Endothelial cell of umbilical vein (primary cell): ENCODE data around the gene PRKAR1A. TPM values are rescaled to one million over a fixed set of nuclear protein-coding genes. Genes with fewer than 3 reads are reported as not detected.

Experiments used
- BruUV-seq: library from RNA; stranded (reverse); fragments of 400-500 nt; replicated peaks from 2 replicates; lab custom pipeline; 2021; lab: Mats Ljungman, UMichigan
- CTCF ChIA-PET: fragments of 300-600, 350-600 bp; sonication (Branson Sonifier 250); formaldehyde crosslinking; loops from one replicate; lab custom pipeline; 2021; ENCODE audit warnings: antibody characterized with exemption, inconsistent platforms; lab: Charles Lee
- POLR2A ChIA-PET: fragments of 300-600, 350-600 bp; sonication (Branson Sonifier 250); formaldehyde crosslinking; loops from one replicate; lab custom pipeline; 2021; ENCODE audit warnings: antibody characterized with exemption, inconsistent platforms; lab: Charles Lee
- DNase-seq: peaks from one replicate; pipeline ENCODE4 v3.0.0-alpha.2; 2011; ENCODE audit warnings: low read depth, low spot score
- FAIRE-seq: peaks from 2 replicates; lab custom pipeline; 2011; peaks lifted over from hg19 to GRCh38; lab: Jason Lieb, UNC
- H2AFZ ChIP-seq: 2 replicates; pipeline ENCODE4 v1.6.0; 2012; ENCODE audit warnings: low read depth, low read length, control low read depth, inconsistent platforms
- H3K27ac ChIP-seq: 2 replicates; pipeline ENCODE4 v1.5.1; 2011; ENCODE audit warnings: low read depth, mild to moderate bottlenecking, control low read depth, low read length, moderate library complexity; ENCODE audit not compliant: insufficient read depth
- H3K27me3 ChIP-seq, 2 experiments: 2 replicates each; pipeline versions ENCODE4 v1.6.0 to v1.6.1; 2011; ENCODE audit warnings: low read length in 2 of 2, mixed read lengths in 1 of 2; ENCODE audit not compliant: control insufficient read depth in 2 of 2, insufficient read depth in 2 of 2
- H3K36me3 ChIP-seq, 2 experiments: 2 replicates in 1 of 2; 3 replicates in 1 of 2; pipeline ENCODE4 v1.5.1; 2011; ENCODE audit warnings: low read length in 2 of 2, mild to moderate bottlenecking in 1 of 2, moderate library complexity in 1 of 2; ENCODE audit not compliant: control insufficient read depth in 2 of 2, insufficient read depth in 2 of 2; ENCODE audit errors: extremely low read depth in 1 of 2
- H3K4me1 ChIP-seq: 3 replicates; pipeline ENCODE4 v1.5.1; 2011; ENCODE audit warnings: mild to moderate bottlenecking, low read length; ENCODE audit not compliant: control insufficient read depth, insufficient read depth; ENCODE audit errors: extremely low read depth
- H3K4me2 ChIP-seq: 2 replicates; pipeline ENCODE4 v1.6.1; 2011; ENCODE audit warnings: low read length, control low read depth, mixed read lengths; ENCODE audit not compliant: insufficient read depth
- H3K4me3 ChIP-seq, 3 experiments: fragments of 200-600 bp in 1 of 3; sonication (generic), shearing (Covaris generic) in 1 of 3; replicated peaks in 1 of 3; 2 replicates each; pipeline ENCODE4 v1.5.1; 2011 to 2016; ENCODE audit warnings: control low read depth in 3 of 3, low read length in 3 of 3, mild to moderate bottlenecking in 2 of 3, inconsistent platforms in 1 of 3, low read depth in 1 of 3, moderate library complexity in 1 of 3; ENCODE audit not compliant: insufficient read depth in 1 of 3
- H3K79me2 ChIP-seq: 2 replicates; pipeline ENCODE4 v1.6.0; 2012; ENCODE audit warnings: low read length, inconsistent platforms; ENCODE audit not compliant: control insufficient read depth, insufficient read depth
- H3K9ac ChIP-seq: replicated peaks from 2 replicates; pipeline ENCODE3; 2011; ENCODE audit warnings: low read length, control low read depth; ENCODE audit not compliant: insufficient read depth; ENCODE audit errors: extremely low read depth
- H3K9me1 ChIP-seq: replicated peaks from 3 replicates; pipeline ENCODE4 v1.6.0; 2011; ENCODE audit warnings: mild to moderate bottlenecking, low read length; ENCODE audit not compliant: control insufficient read depth, insufficient read depth; ENCODE audit errors: extremely low read depth
- H3K9me3 ChIP-seq: replicated peaks from 2 replicates; pipeline ENCODE4 v1.5.1; 2012; ENCODE audit warnings: low read length, inconsistent platforms; ENCODE audit not compliant: control insufficient read depth, insufficient read depth
- H4K20me1 ChIP-seq: replicated peaks from 2 replicates; pipeline ENCODE3; 2011; ENCODE audit warnings: mild to moderate bottlenecking, low read length; ENCODE audit not compliant: control insufficient read depth, insufficient read depth; ENCODE audit errors: extremely low read depth
- CTCF ChIP-seq, 2 donors: IDR thresholded peaks; 1 replicate in 1 of 2; 2 replicates in 1 of 2; pipeline ENCODE4 v1.5.1; 2011; ENCODE audit warnings: low read length in 2 of 2, mild to moderate bottlenecking in 2 of 2, moderate library complexity in 2 of 2, control low read depth in 1 of 2, inconsistent platforms in 1 of 2, low read depth in 1 of 2; ENCODE audit not compliant: insufficient read depth in 1 of 2; ENCODE audit errors: extremely low read depth in 1 of 2
- EZH2 ChIP-seq: IDR thresholded peaks from 2 replicates; pipeline ENCODE4 v1.6.1; 2012; ENCODE audit warnings: borderline replicate concordance, low read depth, mild to moderate bottlenecking, moderate library complexity, low read length, inconsistent platforms; ENCODE audit not compliant: severe bottlenecking
- FOS ChIP-seq: IDR thresholded peaks from 2 replicates; pipeline ENCODE4 v1.6.1; 2011; ENCODE audit warnings: mild to moderate bottlenecking, low read length, moderate library complexity, borderline replicate concordance; ENCODE audit not compliant: insufficient read depth
- GATA2 ChIP-seq: IDR thresholded peaks from 2 replicates; pipeline ENCODE4 v1.7.0; 2011; ENCODE audit warnings: low read depth, mild to moderate bottlenecking, moderate library complexity, mixed read lengths, low read length; ENCODE audit not compliant: insufficient read length, insufficient read depth
- JUN ChIP-seq: IDR thresholded peaks from 2 replicates; pipeline ENCODE4 v1.6.1; 2011; ENCODE audit warnings: borderline replicate concordance, low read depth; ENCODE audit not compliant: insufficient read length, insufficient read depth
- MAX ChIP-seq: IDR thresholded peaks from 2 replicates; pipeline ENCODE4 v1.6.1; 2011; ENCODE audit not compliant: insufficient read depth, insufficient read length
- MYC ChIP-seq: IDR thresholded peaks from one replicate; pipeline ENCODE4 v1.6.1; 2011; ENCODE audit warnings: mild to moderate bottlenecking, low read depth, low read length
- POLR2A ChIP-seq: IDR thresholded peaks from 2 replicates; pipeline ENCODE4 v1.6.1; 2012; ENCODE audit warnings: low read depth, mild to moderate bottlenecking, control low read depth, low read length
- POLR2AphosphoS5 ChIP-seq: IDR thresholded peaks from 2 replicates; pipeline ENCODE4 v1.6.1; 2012; ENCODE audit warnings: low read depth, mild to moderate bottlenecking, control low read depth, low read length, moderate library complexity; ENCODE audit not compliant: insufficient read depth
- dilution Hi-C: fragments of 300-500 bp; cut with MboI; formaldehyde crosslinking; loops from one replicate; pipeline ENCODE4 v1.15.0; 2019; ENCODE audit warnings: low sequenced_read_pairs; ENCODE audit not compliant: extremely low pct_ligation_motif_present
- intact Hi-C: fragments of 100-400 bp; cut with micrococcal nuclease; formaldehyde crosslinking; loops from one replicate; pipeline ENCODE4 v1.10.0; 2022
- polyA plus RNA-seq, 4 experiments: library from polyadenylated mRNA; depleted of rRNA in 3 of 4; stranded (reverse) in 3 of 4; unstranded in 1 of 4; fragments of >200 nt; gene quantifications; 2 replicates each; pipeline versions ENCODE4 v1.2.1 to v1.2.3, GENCODE V29; 2011 to 2012; ENCODE audit warnings: missing spikeins in 1 of 4
- total RNA-seq: library from RNA; stranded (reverse); gene quantifications from 2 replicates; pipeline ENCODE4 v1.2.3, GENCODE V29; 2021

The PRKAR1A gene
- total and polyA plus RNA-seq, 2 donors (not counting 3 experiments of a cell fraction or from before 2014, with no cell fraction given): 92.0 to 257 TPM

GRCh38 chr17:68592009-68592408 lies 79.8 kb downstream of the PRKAR1A start:
- BruUV-seq: no TSS peak
- dilution Hi-C loops: no loop called here
- Histone ChIP-seq H3K4me1 (no peaks in the 10 kb centered on the region), H4K20me1 (no peaks in the 10 kb centered on the region), H3K9me3 (no peaks in the 10 kb centered on the region), H3K36me3 (no peaks in the 10 kb centered on the region), H3K4me3 (no peak overlapping the region), H3K27ac (no peak overlapping the region), H3K79me2 (no peaks in the 10 kb centered on the region), H2AFZ (no peak overlapping the region), H3K27me3 (peaks cover 0 to 3% of the 10 kb centered on the region in 2 experiments), H3K9ac (no peak overlapping the region), H3K9me1 (no peaks in the 10 kb centered on the region), H3K4me2 (no peak overlapping the region)
- ChIA-PET CTCF (interaction anchor here (1.2 to 1.9 kb wide), 2 partner anchors 22 to 58 kb away, joined by 3 to 9 read pairs; no protein-coding TSS in a partner anchor), POLR2A (no interaction called here)
- intact Hi-C loops: no loop called here
- DNase-seq (no peak), FAIRE-seq (no peak)
- TF ChIP-seq MAX (no peak), POLR2AphosphoS5 (no peak), POLR2A (no peak), EZH2 (no peak), JUN (no peak), CTCF (IDR thresholded peaks at IDR 0.05; ENCODE audit: extremely low read depth in 1 of 2, insufficient read depth in 1 of 2, low read depth in 1 of 2, low read length in 2 of 2) (no peak), GATA2 (no peak), FOS (no peak), MYC (no peak)
